SK-N-SH (cell line): ENCODE data around the gene NSF.

Experiments
- EP300 ChIP-seq, 2 experiments: IDR thresholded peaks; 2 replicates each; pipeline versions ENCODE4 v1.4.0 to v1.6.1; 2012; ENCODE audit warnings: borderline replicate concordance in 1 of 2, low read depth in 1 of 2, low read length in 1 of 2
- EZH2phosphoT487 ChIP-seq: fragments of 200-600 bp; sonication (generic); IDR thresholded peaks from 2 replicates; pipeline ENCODE4 v1.6.1; 2017; ENCODE audit warnings: low read depth, mixed run types, mild to moderate bottlenecking, antibody characterized with exemption, moderate library complexity, borderline replicate concordance
- GABPA ChIP-seq: IDR thresholded peaks from 2 replicates; pipeline ENCODE4 v1.4.0; 2012; ENCODE audit warnings: low read depth, mild to moderate bottlenecking
- MXI1 ChIP-seq: IDR thresholded peaks from 2 replicates; pipeline ENCODE4 v1.6.1; 2012; ENCODE audit warnings: mild to moderate bottlenecking, low read depth, low read length, improper control_type of control experiment
- POLR2AphosphoS5 ChIP-seq: IDR thresholded peaks from 2 replicates; pipeline ENCODE4 v1.6.1; 2012; ENCODE audit warnings: low read depth, low read length
- RAD21 ChIP-seq: IDR thresholded peaks from 2 replicates; pipeline ENCODE4 v1.6.1; 2012; ENCODE audit warnings: mild to moderate bottlenecking, low read length
- RFX5 ChIP-seq: IDR thresholded peaks from 2 replicates; pipeline ENCODE4 v1.6.1; 2012; ENCODE audit warnings: mild to moderate bottlenecking, improper control_type of control experiment, low read length
- RXRA ChIP-seq: IDR thresholded peaks from 2 replicates; pipeline ENCODE4 v1.4.0; 2012; ENCODE audit warnings: low read depth, mild to moderate bottlenecking, borderline replicate concordance
- SMC3 ChIP-seq: IDR thresholded peaks from 2 replicates; pipeline ENCODE4 v1.6.1; 2012; ENCODE audit warnings: low read depth, low read length, improper control_type of control experiment
- TEAD4 ChIP-seq: IDR thresholded peaks from 2 replicates; pipeline ENCODE4 v1.4.0; 2012; ENCODE audit warnings: mild to moderate bottlenecking, borderline replicate concordance; ENCODE audit not compliant: insufficient read depth
- TF ChIP-seq, protein P1 (sequence below): fragments of 200-600 bp; sonication (generic); IDR thresholded peaks from 2 replicates; pipeline ENCODE4 v1.6.1; 2017; ENCODE audit warnings: antibody characterized with exemption, mild to moderate bottlenecking, moderate library complexity
- TF ChIP-seq, protein P2 (sequence below): fragments of 150-350 bp; IDR thresholded peaks from 2 replicates; pipeline ENCODE4 v1.6.1; 2017; ENCODE audit warnings: antibody characterized with exemption, low read length, low read depth, borderline replicate concordance
- TF ChIP-seq, protein P3 (sequence below): IDR thresholded peaks from 2 replicates; pipeline ENCODE4; 2012

- TF ChIP-seq SMC3, result no peak
- TF ChIP-seq, protein P1, sequence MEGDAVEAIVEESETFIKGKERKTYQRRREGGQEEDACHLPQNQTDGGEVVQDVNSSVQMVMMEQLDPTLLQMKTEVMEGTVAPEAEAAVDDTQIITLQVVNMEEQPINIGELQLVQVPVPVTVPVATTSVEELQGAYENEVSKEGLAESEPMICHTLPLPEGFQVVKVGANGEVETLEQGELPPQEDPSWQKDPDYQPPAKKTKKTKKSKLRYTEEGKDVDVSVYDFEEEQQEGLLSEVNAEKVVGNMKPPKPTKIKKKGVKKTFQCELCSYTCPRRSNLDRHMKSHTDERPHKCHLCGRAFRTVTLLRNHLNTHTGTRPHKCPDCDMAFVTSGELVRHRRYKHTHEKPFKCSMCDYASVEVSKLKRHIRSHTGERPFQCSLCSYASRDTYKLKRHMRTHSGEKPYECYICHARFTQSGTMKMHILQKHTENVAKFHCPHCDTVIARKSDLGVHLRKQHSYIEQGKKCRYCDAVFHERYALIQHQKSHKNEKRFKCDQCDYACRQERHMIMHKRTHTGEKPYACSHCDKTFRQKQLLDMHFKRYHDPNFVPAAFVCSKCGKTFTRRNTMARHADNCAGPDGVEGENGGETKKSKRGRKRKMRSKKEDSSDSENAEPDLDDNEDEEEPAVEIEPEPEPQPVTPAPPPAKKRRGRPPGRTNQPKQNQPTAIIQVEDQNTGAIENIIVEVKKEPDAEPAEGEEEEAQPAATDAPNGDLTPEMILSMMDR, result no peak
- TF ChIP-seq GABPA, result no peak
- no peak for TF ChIP-seq POLR2AphosphoS5
- no peak for TF ChIP-seq EP300 (IDR thresholded peaks at IDR 0.05; ENCODE audit: borderline replicate concordance in 1 of 2, low read depth in 1 of 2, low read length in 1 of 2)
- no peak for TF ChIP-seq TEAD4
- TF ChIP-seq, protein P2, sequence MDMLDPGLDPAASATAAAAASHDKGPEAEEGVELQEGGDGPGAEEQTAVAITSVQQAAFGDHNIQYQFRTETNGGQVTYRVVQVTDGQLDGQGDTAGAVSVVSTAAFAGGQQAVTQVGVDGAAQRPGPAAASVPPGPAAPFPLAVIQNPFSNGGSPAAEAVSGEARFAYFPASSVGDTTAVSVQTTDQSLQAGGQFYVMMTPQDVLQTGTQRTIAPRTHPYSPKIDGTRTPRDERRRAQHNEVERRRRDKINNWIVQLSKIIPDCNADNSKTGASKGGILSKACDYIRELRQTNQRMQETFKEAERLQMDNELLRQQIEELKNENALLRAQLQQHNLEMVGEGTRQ, result no peak
- TF ChIP-seq RAD21, result no peak
- no peak for TF ChIP-seq MXI1
- TF ChIP-seq RXRA, result no peak
- TF ChIP-seq, protein P3, sequence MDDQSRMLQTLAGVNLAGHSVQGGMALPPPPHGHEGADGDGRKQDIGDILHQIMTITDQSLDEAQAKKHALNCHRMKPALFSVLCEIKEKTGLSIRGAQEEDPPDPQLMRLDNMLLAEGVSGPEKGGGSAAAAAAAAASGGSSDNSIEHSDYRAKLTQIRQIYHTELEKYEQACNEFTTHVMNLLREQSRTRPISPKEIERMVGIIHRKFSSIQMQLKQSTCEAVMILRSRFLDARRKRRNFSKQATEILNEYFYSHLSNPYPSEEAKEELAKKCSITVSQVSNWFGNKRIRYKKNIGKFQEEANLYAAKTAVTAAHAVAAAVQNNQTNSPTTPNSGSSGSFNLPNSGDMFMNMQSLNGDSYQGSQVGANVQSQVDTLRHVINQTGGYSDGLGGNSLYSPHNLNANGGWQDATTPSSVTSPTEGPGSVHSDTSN, result no peak
- TF ChIP-seq EZH2phosphoT487, result no peak
- TF ChIP-seq RFX5, result no peak
These were observed 180.0 kb downstream of the NSF start for GRCh38 chr17:46770439-46770817.
